HG03469 (cell line): ENCODE data around the gene C2CD4B.

Source experiments
- ATAC-seq: cut with Tn5 transposase; IDR thresholded peaks from one replicate; pipeline ENCODE4 v1.9.1; 2021; ENCODE audit warnings: mild to moderate bottlenecking, moderate library complexity, moderate number of reproducible peaks; ENCODE audit not compliant: unreplicated experiment

The C2CD4B gene

GRCh38 chr15:62120776-62121175, 44.3 kb downstream of the C2CD4B start:
- ATAC-seq = no peak

- ATAC-seq = no peak
Observed at GRCh38 chr15:62119874-62120273, 45.2 kb downstream of the C2CD4B start.

- ATAC-seq = no peak
Observed at GRCh38 chr15:62119227-62119864, 45.7 kb downstream of the C2CD4B start.

GRCh38 chr15:62118520-62119226, 46.4 kb downstream of the C2CD4B start:
- ATAC-seq = no peak

GRCh38 chr15:62115847-62116246, 49.2 kb downstream of the C2CD4B start:
- ATAC-seq = no peak
